DMS79 (cell line): ENCODE measurements around the gene PGK2.

Experiments
- DNase-seq: peaks from one replicate; lab custom pipeline; 2025; lab: John Stamatoyannopoulos, UW

PGK2 gene

GRCh38 chr6:49736017-49736508 lies 51.0 kb downstream of the PGK2 start:
- DNase-seq = no peak
